ENCODE measurements around the gene CCDC3.

GRCh38 chr10:12909182-12909835, 92.2 kb downstream of the CCDC3 start:
- TF ChIP-seq CTCF (IDR thresholded peaks at IDR 0.05) (no peak), POLR2A (IDR thresholded peaks at IDR 0.05) (no peak)
